ENCODE data around the gene TMEM38B. TPM values are rescaled to one million over a fixed set of nuclear protein-coding genes. Genes with fewer than 3 reads are reported as not detected.

The TMEM38B gene
- polyA plus RNA-seq, 1 of the 3 experiments (the other 2 are of a cell fraction), result 6.8 TPM

GRCh38 chr9:105678781-105679180 lies 15.6 kb upstream of the TMEM38B start:
- H3K27ac ChIP-seq (ENCODE audit: low read depth in 2 of 2, low read length in 1 of 2), result no peak overlapping the region
- ChIA-PET CTCF (interaction anchor here (0.6 to 1.7 kb wide), 4 partner anchors 9 to 208 kb away, joined by 3 to 4 read pairs (median 3); no protein-coding TSS in a partner anchor), POLR2A (no interaction called here)

GRCh38 chr9:105679257-105680022 lies 14.9 kb upstream of the TMEM38B start:
- Histone ChIP-seq H3K4me3 (ENCODE audit: low read depth in 2 of 2, low read length in 1 of 2) (no peak overlapping the region), H4K20me1 (ENCODE audit: insufficient read depth) (no peaks in the 10 kb centered on the region), H3K27me3 (ENCODE audit: insufficient read depth) (no peaks in the 10 kb centered on the region), H3F3A (replicated peaks; ENCODE audit: insufficient read depth) (no peaks in the 10 kb centered on the region), H3K4me1 (ENCODE audit: control insufficient read depth in 1 of 2, insufficient read depth in 2 of 2, low read depth in 1 of 2, low read length in 1 of 2) (no peaks in the 10 kb centered on the region; a peak in 1 of 4 replicates), H3K9me3 (no peaks in the 10 kb centered on the region), H3K9ac (no peak overlapping the region), H3K4me2 (no peak overlapping the region), H3K36me3 (replicated peaks in 1 of 2; ENCODE audit: control insufficient read depth in 1 of 2, insufficient read depth in 2 of 2, low read length in 1 of 2) (no peaks in the 10 kb centered on the region), H3K27ac (ENCODE audit: low read depth in 2 of 2, low read length in 1 of 2) (no peak overlapping the region), H3K79me2 (ENCODE audit: insufficient read depth) (no peaks in the 10 kb centered on the region), H3K9me2 (no peaks in the 10 kb centered on the region), H2AFZ (ENCODE audit: low read depth) (no peak overlapping the region)
- no peak for DNase-seq
- CTCF ChIA-PET, result interaction anchor here (0.6 to 2.4 kb wide), 3 partner anchors 11 to 208 kb away, joined by 3 to 10 read pairs (median 3); no protein-coding TSS in a partner anchor
- POLR2A ChIA-PET, result no interaction called here
- 73% methylated on average over 8 of the region's 8 CpGs for WGBS (ENCODE audit: low lambda C conversion rate)
- TF ChIP-seq TCF12 (IDR thresholded peaks at IDR 0.05) (no peak), FOXJ3 (CRISPR knock-in tag; IDR thresholded peaks at IDR 0.05) (no peak), SMC3 (IDR thresholded peaks at IDR 0.05; ENCODE audit: low read depth, low read length) (no peak), GABPA (IDR thresholded peaks at IDR 0.05; ENCODE audit: low read depth) (no peak), RCOR1 (IDR thresholded peaks at IDR 0.05; ENCODE audit: low read length) (no peak), CTCF (IDR thresholded peaks at IDR 0.05) (no peak), TAF1 (IDR thresholded peaks at IDR 0.05; ENCODE audit: borderline replicate concordance, low read depth, low read length) (no peak), MXI1 (IDR thresholded peaks at IDR 0.05; ENCODE audit: low read depth, low read length) (no peak), CHD2 (IDR thresholded peaks at IDR 0.05; ENCODE audit: low read length, partially characterized antibody) (no peak), EP300 (IDR thresholded peaks at IDR 0.05; ENCODE audit: borderline replicate concordance in 1 of 2, low read depth in 1 of 2, low read length in 1 of 2) (no peak), PBX3 (IDR thresholded peaks at IDR 0.05) (no peak), YY1 (IDR thresholded peaks at IDR 0.05; ENCODE audit: low read depth) (no peak), FOSL2 (IDR thresholded peaks at IDR 0.05; ENCODE audit: borderline replicate concordance, low read depth) (no peak), GATA2 (CRISPR knock-in tag; IDR thresholded peaks at IDR 0.05) (no peak)

More at GRCh38 chr9:105678781-105679180, 15.6 kb upstream of the TMEM38B start:
- Histone ChIP-seq H4K20me1 (ENCODE audit: insufficient read depth) (no peaks in the 10 kb centered on the region), H3F3A (replicated peaks; ENCODE audit: insufficient read depth) (no peaks in the 10 kb centered on the region), H3K9me3 (no peaks in the 10 kb centered on the region), H3K4me3 (ENCODE audit: low read depth in 2 of 2, low read length in 1 of 2) (no peak overlapping the region), H2AFZ (ENCODE audit: low read depth) (no peak overlapping the region), H3K4me1 (ENCODE audit: control insufficient read depth in 1 of 2, insufficient read depth in 2 of 2, low read depth in 1 of 2, low read length in 1 of 2) (no peaks in the 10 kb centered on the region; a peak in 1 of 4 replicates), H3K79me2 (ENCODE audit: insufficient read depth) (no peaks in the 10 kb centered on the region), H3K4me2 (no peak overlapping the region), H3K9me2 (no peaks in the 10 kb centered on the region), H3K36me3 (replicated peaks in 1 of 2; ENCODE audit: control insufficient read depth in 1 of 2, insufficient read depth in 2 of 2, low read length in 1 of 2) (no peaks in the 10 kb centered on the region), H3K9ac (no peak overlapping the region), H3K27me3 (ENCODE audit: insufficient read depth) (no peaks in the 10 kb centered on the region)
- DNase-seq, result no peak
- WGBS (ENCODE audit: low lambda C conversion rate), result 39% methylated on average over 1 of the region's 1 CpG
- no peak for TF ChIP-seq EZH2phosphoT487 (IDR thresholded peaks at IDR 0.05; ENCODE audit: borderline replicate concordance, low read depth)
- TF ChIP-seq NRF1 (IDR thresholded peaks at IDR 0.05; ENCODE audit: low read depth, low read length), result no peak
- no peak for TF ChIP-seq USF1 (IDR thresholded peaks at IDR 0.05; ENCODE audit: borderline replicate concordance, low read depth)
- TF ChIP-seq NFIC (IDR thresholded peaks at IDR 0.05; ENCODE audit: borderline replicate concordance), result no peak
- TF ChIP-seq CTCF (IDR thresholded peaks at IDR 0.05), result no peak
- no peak for TF ChIP-seq SMC3 (IDR thresholded peaks at IDR 0.05; ENCODE audit: low read depth, low read length)
